ENCODE results near the gene VSTM2B. TPM values are rescaled to one million over a fixed set of nuclear protein-coding genes. Genes with fewer than 3 reads are reported as not detected.

Gene VSTM2B
- not detected in 2 replicates for total RNA-seq

GRCh38 chr19:29525901-29526729 is at the start of gene VSTM2B:
TSS of gene VSTM2B (plus strand) at chr19:29525994. CDS start at chr19:29526584, 590 bp downstream.

GRCh38 chr19:29605653-29606419 is 80.0 kb downstream of the VSTM2B start, which contains the start of gene POP4:
TSS of gene POP4 (plus strand) at chr19:29606283. CDS start at chr19:29606319, 36 bp downstream.

Other genes starting within 250 kb of the VSTM2B start
- gene POP4, start 80.3 kb downstream of the VSTM2B start, total RNA-seq, result 85.2 and 119 TPM in 2 replicates
- 52.8 and 65.2 TPM in 2 replicates for gene PLEKHF1, start 139.5 kb downstream of the VSTM2B start, total RNA-seq
- 29.8 and 39.7 TPM in 2 replicates for gene C19orf12, start 189.3 kb downstream of the VSTM2B start, total RNA-seq

Data from smooth muscle cell of trachea (primary cell).